Body of pancreas (tissue), 4 donors: ENCODE results near the gene TBX5. TPM values are rescaled to one million over a fixed set of nuclear protein-coding genes. Genes with fewer than 3 reads are reported as not detected.

Source experiments
- ATAC-seq: fragments of 150-250 bp; one replicate; pipeline ENCODE4 v1.9.1; 2016
- DNase-seq, 4 donors: peaks; one replicate each; pipeline ENCODE4 v3.0.0-alpha.2; 2019
- H3K27ac ChIP-seq, 4 donors: fragments of 200-600 bp; sonication (generic); 1 replicate in 3 of 4; 2 replicates in 1 of 4; pipeline versions ENCODE4 v1.5.1 to v1.6.1; 2016 to 2019; ENCODE audit warnings: mild to moderate bottlenecking in 1 of 4, mixed read lengths in 1 of 4, moderate library complexity in 1 of 4
- H3K27me3 ChIP-seq, 2 donors: fragments of 200-600 bp; sonication (generic); one replicate each; pipeline ENCODE4 v1.6.0; 2016; ENCODE audit warnings: mild to moderate bottlenecking in 1 of 2
- H3K36me3 ChIP-seq, 2 donors: fragments of 200-600 bp; sonication (generic); replicated peaks in 1 of 2; 2 replicates each; pipeline ENCODE4 v1.5.1; 2016; ENCODE audit warnings: low read depth in 2 of 2; ENCODE audit not compliant: insufficient read depth in 1 of 2
- H3K4me1 ChIP-seq: fragments of 200-600 bp; sonication (generic); one replicate; pipeline ENCODE4 v1.6.0; 2016
- H3K4me3 ChIP-seq, 2 donors: fragments of 200-600 bp; sonication (generic); 1 replicate in 1 of 2; 2 replicates in 1 of 2; pipeline ENCODE4 v1.5.1; 2016 to 2019
- H3K9me3 ChIP-seq, 3 donors: fragments of 200-600 bp; sonication (generic); 1 replicate in 2 of 3; 2 replicates in 1 of 3; pipeline ENCODE4 v1.5.1; 2016
- POLR2A ChIP-seq, 3 donors: fragments of 450-650 bp; IDR thresholded peaks; one replicate each; pipeline ENCODE4 v1.6.1; 2016; ENCODE audit warnings: antibody characterized with exemption in 3 of 3, mild to moderate bottlenecking in 2 of 3
- WGBS, 2 donors: methylation state at CpG; one replicate each; pipeline ENCODE4 v1.1.5; 2017; 5-methylcytosine and 5-hydroxymethylcytosine counted together
- intact Hi-C: fragments of 100-400 bp; cut with DNase I; formaldehyde crosslinking; loops from one replicate; pipeline ENCODE4 v1.15.1; 2023
- total RNA-seq, 2 donors: library from RNA; depleted of rRNA; stranded (reverse); fragments of >200 nt; gene quantifications; one replicate each; pipeline ENCODE4 v1.1.0, GENCODE V29; 2016
- TF ChIP-seq, protein P1 (sequence below), 7 experiments: fragments of 450-650 bp in 4 of 7; fragments of 200-600 bp in 3 of 7; sonication (generic) in 3 of 7; IDR thresholded peaks; one replicate each; pipeline ENCODE4 v1.5.1; 2016 to 2019; ENCODE audit warnings: antibody characterized with exemption in 7 of 7

The TBX5 gene
- total RNA-seq, 2 donors from 2014 or later, result not detected

- Histone ChIP-seq H3K9me3 (no peaks in the 10 kb centered on the region), H3K27me3 (no peaks in the 10 kb centered on the region), H3K4me1 (no peaks in the 10 kb centered on the region), H3K36me3 (no peaks in the 10 kb centered on the region), H3K4me3 (no peak overlapping the region), H3K27ac (no peak overlapping the region)
- intact Hi-C loops, result no loop called here
- 28 to 38% methylated on average over 11 of the region's 11 CpGs for WGBS, 2 donors
- TF ChIP-seq, protein P1, sequence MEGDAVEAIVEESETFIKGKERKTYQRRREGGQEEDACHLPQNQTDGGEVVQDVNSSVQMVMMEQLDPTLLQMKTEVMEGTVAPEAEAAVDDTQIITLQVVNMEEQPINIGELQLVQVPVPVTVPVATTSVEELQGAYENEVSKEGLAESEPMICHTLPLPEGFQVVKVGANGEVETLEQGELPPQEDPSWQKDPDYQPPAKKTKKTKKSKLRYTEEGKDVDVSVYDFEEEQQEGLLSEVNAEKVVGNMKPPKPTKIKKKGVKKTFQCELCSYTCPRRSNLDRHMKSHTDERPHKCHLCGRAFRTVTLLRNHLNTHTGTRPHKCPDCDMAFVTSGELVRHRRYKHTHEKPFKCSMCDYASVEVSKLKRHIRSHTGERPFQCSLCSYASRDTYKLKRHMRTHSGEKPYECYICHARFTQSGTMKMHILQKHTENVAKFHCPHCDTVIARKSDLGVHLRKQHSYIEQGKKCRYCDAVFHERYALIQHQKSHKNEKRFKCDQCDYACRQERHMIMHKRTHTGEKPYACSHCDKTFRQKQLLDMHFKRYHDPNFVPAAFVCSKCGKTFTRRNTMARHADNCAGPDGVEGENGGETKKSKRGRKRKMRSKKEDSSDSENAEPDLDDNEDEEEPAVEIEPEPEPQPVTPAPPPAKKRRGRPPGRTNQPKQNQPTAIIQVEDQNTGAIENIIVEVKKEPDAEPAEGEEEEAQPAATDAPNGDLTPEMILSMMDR (IDR thresholded peaks at IDR 0.05), result no peak
- no peak for TF ChIP-seq POLR2A (IDR thresholded peaks at IDR 0.05)
- peak in 1 of 4 donors; percentile 6 for DNase-seq
- no peak for ATAC-seq
These were observed 86.5 kb downstream of the TBX5 start for GRCh38 chr12:114319422-114319821.

DNA sequence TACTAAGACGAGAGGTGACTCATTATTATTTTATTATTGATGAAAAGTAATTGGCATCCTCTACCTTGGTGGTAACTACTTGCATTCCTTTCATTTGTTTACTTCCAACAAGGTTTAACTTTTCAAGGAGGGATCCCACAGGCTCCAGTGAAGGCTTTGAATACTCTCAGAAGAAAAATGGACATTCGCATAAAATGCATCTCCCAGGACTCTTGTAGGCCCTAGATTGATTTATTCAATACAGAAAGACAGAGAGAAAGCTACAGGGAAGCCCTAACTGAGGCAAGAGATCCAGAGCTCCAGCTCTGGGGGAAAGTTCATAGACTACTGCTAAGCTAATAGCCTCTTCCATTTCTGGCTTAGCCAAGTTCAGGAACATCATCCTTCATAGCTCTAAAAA lies 87.0 kb downstream of the TBX5 start:
- no peak for TF ChIP-seq POLR2A (IDR thresholded peaks at IDR 0.05)
- TF ChIP-seq, protein P1 (IDR thresholded peaks at IDR 0.05), result no peak
- Histone ChIP-seq H3K4me3 (no peak overlapping the region), H3K27ac (no peak overlapping the region), H3K4me1 (no peaks in the 10 kb centered on the region), H3K27me3 (no peaks in the 10 kb centered on the region), H3K9me3 (no peaks in the 10 kb centered on the region), H3K36me3 (no peaks in the 10 kb centered on the region)
- 29 to 45% methylated on average over 2 of the region's 2 CpGs for WGBS, 2 donors
- no peak for ATAC-seq
- intact Hi-C loops, result no loop called here
- no peak for DNase-seq

DNA sequence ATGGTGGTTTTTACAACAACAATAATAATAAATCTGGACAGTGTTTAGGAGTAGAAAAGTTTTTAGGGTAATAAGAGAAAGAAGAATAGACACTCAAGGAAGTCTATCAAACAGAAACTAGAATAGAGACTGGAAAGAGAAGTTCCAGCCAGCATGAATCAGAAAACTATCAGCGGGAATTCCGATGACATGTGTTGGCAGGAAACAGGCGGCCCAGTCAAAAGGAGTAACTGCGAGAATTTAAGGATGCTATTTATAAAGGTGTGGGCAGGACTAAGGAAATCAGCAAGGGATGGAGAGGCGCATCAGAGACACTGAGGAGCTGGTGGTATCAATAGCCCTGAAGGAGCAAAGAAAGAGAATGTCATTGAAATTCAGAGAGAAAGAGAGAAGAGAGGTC lies 89.9 kb downstream of the TBX5 start:
- WGBS, 2 donors, result 79 to 80% methylated on average over 5 of the region's 5 CpGs

DNA sequence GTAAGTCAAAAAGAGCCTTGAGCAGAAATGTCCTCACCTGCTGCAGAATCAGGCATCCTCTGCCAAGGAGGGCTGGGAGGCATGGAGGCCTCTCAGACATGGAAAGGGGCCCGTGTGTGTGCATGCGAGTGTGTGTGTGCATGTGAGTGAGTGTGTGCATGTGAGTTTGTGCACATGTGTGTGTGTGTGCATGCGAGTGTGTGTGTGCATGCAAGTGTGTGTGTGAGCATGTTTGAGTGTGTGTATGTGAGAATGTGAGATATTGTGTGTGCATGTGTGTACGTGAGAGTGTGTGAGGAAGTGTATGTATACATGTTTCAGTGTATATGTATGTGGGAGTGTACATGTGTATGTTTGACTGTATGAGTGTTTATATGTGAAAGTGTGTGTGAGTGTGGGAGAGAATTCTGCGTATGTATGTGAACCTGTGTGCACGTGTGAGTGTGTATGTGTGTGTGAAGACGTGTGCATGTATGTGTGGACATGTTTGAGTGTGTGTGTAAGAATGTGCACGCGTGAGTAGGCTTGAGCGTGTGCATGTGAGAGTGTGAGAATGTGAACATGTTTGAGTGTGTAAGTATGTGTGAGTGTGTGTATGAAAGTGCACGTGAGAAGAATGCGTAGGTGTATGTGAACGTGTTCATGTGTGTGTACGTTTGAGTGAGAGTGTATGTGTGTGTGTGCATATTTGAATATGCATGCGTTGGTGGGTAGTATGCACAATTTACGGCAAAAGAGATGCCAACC lies 90.8 kb downstream of the TBX5 start:
- DNase-seq, result no peak
- Histone ChIP-seq H3K27me3 (no peaks in the 10 kb centered on the region), H3K4me1 (no peaks in the 10 kb centered on the region), H3K36me3 (no peaks in the 10 kb centered on the region), H3K9me3 (no peaks in the 10 kb centered on the region), H3K4me3 (no peak overlapping the region), H3K27ac (no peak overlapping the region)
- WGBS, 2 donors, result 69 to 81% methylated on average over 16 of the region's 16 CpGs
- TF ChIP-seq, protein P1 (IDR thresholded peaks at IDR 0.05), result no peak
- TF ChIP-seq POLR2A (IDR thresholded peaks at IDR 0.05), result no peak
- intact Hi-C loops, result no loop called here
- ATAC-seq, result no peak

More for the DNA sequence above, 89.9 kb downstream of the TBX5 start:
- Histone ChIP-seq H3K9me3 (no peaks in the 10 kb centered on the region), H3K4me1 (no peaks in the 10 kb centered on the region), H3K27me3 (no peaks in the 10 kb centered on the region), H3K36me3 (no peaks in the 10 kb centered on the region), H3K27ac (no peak overlapping the region), H3K4me3 (no peak overlapping the region)
- intact Hi-C loops, result no loop called here
- DNase-seq (no peak), ATAC-seq (no peak)
- TF ChIP-seq, protein P1 (IDR thresholded peaks at IDR 0.05), result no peak
- no peak for TF ChIP-seq POLR2A (IDR thresholded peaks at IDR 0.05)

GRCh38 chr12:114314403-114314802 lies 91.5 kb downstream of the TBX5 start:
- ATAC-seq (no peak), DNase-seq (no peak)
- Histone ChIP-seq H3K36me3 (no peaks in the 10 kb centered on the region), H3K27ac (no peak overlapping the region), H3K4me3 (no peak overlapping the region), H3K4me1 (no peaks in the 10 kb centered on the region), H3K27me3 (no peaks in the 10 kb centered on the region), H3K9me3 (no peaks in the 10 kb centered on the region)
- intact Hi-C loops, result no loop called here
- no peak for TF ChIP-seq POLR2A (IDR thresholded peaks at IDR 0.05)
- TF ChIP-seq, protein P1 (IDR thresholded peaks at IDR 0.05), result no peak
- WGBS, 2 donors, result 57 to 69% methylated on average over 7 of the region's 7 CpGs
